Measurements from ENCODE around the gene FLT3.

FLT3 gene

GRCh38 chr13:27973961-27974662 lies 126.3 kb downstream of the FLT3 start:
- DNase-seq (ENCODE audit: low read depth) = no peak

DNA sequence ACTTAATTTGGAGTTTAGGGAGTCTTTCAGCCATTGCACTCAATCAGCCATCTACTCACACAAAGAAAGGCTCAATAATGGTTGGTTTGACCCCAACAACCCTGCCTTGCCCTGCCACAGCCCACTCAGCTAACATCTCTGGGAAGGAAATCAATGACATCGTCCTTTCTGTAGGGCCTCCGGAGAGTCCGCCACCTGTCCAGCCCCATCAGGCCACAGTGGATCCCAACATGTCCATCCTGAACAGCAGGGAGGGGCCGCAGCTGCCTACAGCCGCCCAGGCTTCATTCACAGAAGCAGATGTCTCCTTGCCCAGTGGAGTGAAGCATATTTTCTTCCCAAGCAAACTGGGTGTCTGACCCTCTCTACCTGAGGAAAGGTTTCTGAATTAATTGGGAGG lies 127.1 kb downstream of the FLT3 start:
- DNase-seq (ENCODE audit: low read depth) = no peak
- H3K4me3 ChIP-seq (ENCODE audit: low read depth, low read length) = no peak overlapping the region
- no peak for TF ChIP-seq CTCF (IDR thresholded peaks at IDR 0.05; ENCODE audit: low read depth, low read length, missing control alignments)

More at GRCh38 chr13:27973961-27974662, 126.3 kb downstream of the FLT3 start:
- no peak overlapping the region for H3K4me3 ChIP-seq (ENCODE audit: low read depth, low read length)
- TF ChIP-seq CTCF (IDR thresholded peaks at IDR 0.05; ENCODE audit: low read depth, low read length, missing control alignments) = no peak

DNA sequence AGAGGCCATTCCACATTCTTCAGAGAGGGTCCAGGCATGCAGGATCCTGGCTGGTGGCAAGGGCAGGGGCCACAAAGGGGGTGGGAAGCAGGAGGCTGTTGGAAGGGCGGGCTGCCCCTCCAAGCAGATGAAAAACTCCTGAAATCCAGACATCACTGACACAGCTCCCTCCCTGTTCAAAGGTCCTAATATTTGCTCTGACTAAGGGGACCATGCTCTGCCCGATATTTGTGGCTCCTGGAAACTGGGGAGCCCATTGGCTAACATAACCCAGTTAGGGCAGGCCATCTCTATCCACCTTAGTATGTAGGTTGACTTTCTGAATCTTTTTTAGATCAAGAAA lies 127.9 kb downstream of the FLT3 start:
- no peak for TF ChIP-seq CTCF (IDR thresholded peaks at IDR 0.05; ENCODE audit: low read depth, low read length, missing control alignments)
- H3K4me3 ChIP-seq (ENCODE audit: low read depth, low read length) = no peak overlapping the region
- DNase-seq (ENCODE audit: low read depth) = no peak

DNA sequence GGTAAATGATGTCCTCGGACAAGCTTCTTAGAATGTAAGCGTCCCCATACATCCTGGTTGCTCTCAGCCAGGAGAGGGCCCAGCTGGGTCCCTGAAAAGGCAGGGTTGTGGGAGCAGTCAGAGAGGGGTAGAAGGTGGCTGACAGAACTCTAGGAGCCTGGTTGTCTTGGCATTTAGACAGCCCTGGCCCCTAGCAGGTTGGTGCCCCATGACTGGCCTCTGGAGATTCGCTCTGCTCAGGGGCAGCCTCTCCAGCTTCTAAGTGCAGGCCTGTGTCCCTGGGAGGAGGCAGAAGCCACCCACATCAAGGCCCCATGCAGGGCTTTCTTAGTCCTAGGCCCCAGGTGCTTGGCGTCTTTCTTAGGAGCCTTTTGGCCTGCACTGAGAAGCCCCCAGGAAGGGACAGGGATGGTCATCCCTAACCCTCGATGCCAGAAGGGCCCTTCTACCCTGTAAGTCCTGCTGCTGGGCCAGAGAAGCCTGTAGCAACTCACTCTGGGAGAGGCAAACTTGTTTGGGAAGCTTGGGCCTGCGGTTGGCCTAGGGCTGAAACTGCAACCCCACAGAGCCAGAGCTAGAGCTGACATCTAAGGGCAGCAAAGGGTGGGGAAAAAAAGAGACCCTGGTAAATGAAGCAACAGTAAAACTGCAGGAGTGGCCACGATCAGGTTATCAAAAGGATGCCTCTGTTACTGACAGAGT lies 128.4 kb downstream of the FLT3 start:
- no peak for DNase-seq (ENCODE audit: low read depth)
- no peak overlapping the region for H3K4me3 ChIP-seq (ENCODE audit: low read depth, low read length)
- TF ChIP-seq CTCF (IDR thresholded peaks at IDR 0.05; ENCODE audit: low read depth, low read length, missing control alignments) = no peak

DNA sequence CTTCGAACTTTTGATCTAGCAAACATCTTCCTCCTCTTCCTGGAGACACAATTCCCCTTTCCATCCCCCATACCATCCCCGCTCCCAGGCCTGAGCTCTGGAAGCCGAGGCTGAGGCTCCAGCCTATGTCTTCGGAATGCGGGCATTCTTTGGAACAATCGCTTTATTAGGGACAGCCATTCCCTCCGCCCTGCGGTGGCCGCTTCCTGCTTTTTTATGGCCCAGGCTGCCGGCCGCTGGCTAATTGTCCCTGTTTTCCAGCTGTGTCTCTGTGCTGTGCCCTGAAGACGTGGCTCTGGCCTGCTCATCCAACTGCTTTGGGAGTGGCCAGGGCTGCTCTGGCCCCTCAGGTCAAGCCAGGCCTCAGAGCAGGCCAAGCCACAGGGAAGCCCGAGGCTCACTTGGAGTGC lies 129.1 kb downstream of the FLT3 start:
- no peak for DNase-seq (ENCODE audit: low read depth)
- no peak for TF ChIP-seq CTCF (IDR thresholded peaks at IDR 0.05; ENCODE audit: low read depth, low read length, missing control alignments)
- H3K4me3 ChIP-seq (ENCODE audit: low read depth, low read length) = no peak overlapping the region

DNA sequence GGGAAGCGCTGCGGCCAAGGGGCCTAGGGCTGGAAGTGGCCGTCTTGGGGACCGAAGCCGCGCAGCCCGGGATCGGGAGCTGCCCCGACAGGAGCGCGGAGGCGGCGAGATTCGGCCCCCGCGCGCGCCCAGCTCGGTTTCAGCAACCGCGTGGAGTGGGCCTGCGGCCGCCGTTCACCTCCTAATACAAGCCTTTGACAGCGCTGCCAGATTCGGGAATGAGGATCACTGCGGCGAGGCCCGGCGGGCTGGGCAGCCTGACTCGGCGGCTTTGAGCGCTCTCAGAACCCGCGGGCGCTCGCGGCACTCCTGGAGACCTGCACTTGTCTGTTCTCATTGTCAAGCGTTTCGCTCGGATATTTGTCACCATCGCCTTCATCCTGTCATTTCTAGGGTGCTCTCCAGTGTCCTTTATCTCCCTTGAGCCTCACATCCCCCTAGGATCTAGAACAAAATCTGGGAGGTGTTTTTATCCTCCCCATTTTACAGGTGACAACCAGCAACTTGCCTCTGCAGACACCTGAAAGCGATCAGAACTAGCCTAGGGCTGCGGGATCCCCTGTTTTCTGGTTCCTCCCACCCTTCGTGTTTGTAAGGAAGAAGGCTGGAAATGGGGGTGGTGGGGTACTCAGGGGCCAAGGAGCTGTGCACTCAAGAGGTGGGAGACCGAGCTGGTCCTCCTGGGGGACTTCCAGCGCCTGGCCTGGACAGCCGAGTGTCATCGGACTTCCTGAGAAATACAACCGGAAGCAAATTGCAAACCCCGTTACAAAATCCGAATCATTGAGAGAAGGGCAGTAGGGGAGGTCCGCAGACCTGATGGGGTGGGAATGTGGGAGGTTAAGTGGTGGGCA lies 129.8 kb downstream of the FLT3 start:
- H3K4me3 ChIP-seq (ENCODE audit: low read depth, low read length) = no peak overlapping the region
- TF ChIP-seq CTCF (IDR thresholded peaks at IDR 0.05; ENCODE audit: low read depth, low read length, missing control alignments) = no peak
- DNase-seq (ENCODE audit: low read depth) = no peak
